LNCAP (cell line): Measurements from ENCODE around the gene MDM2.

ENCODE experiments used
- TF ChIP-seq, protein P1 (sequence below): fragments of 450-650 bp; IDR thresholded peaks from 2 replicates; pipeline ENCODE4 v1.5.1; 2017; ENCODE audit warnings: mild to moderate bottlenecking

Gene MDM2

DNA sequence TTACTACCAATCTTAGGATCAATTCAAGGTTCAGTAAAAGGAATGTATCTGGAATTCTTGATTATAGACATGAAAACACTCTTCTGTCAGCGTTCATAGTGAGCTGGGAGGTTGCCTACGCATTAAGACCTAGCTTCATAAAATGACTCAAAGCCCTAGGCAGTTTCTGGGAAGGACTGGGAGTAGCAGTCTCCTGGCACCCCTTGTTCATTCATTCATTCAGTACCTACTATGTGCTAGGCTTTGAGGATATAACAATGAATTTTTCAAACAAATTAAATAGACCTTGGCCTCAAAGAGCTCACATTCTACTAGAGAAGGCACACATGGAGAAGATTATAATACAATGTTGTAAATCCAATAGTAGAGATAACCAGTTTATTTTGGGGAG is 46.1 kb downstream of the MDM2 start:
- TF ChIP-seq, protein P1, sequence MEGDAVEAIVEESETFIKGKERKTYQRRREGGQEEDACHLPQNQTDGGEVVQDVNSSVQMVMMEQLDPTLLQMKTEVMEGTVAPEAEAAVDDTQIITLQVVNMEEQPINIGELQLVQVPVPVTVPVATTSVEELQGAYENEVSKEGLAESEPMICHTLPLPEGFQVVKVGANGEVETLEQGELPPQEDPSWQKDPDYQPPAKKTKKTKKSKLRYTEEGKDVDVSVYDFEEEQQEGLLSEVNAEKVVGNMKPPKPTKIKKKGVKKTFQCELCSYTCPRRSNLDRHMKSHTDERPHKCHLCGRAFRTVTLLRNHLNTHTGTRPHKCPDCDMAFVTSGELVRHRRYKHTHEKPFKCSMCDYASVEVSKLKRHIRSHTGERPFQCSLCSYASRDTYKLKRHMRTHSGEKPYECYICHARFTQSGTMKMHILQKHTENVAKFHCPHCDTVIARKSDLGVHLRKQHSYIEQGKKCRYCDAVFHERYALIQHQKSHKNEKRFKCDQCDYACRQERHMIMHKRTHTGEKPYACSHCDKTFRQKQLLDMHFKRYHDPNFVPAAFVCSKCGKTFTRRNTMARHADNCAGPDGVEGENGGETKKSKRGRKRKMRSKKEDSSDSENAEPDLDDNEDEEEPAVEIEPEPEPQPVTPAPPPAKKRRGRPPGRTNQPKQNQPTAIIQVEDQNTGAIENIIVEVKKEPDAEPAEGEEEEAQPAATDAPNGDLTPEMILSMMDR = no peak

DNA sequence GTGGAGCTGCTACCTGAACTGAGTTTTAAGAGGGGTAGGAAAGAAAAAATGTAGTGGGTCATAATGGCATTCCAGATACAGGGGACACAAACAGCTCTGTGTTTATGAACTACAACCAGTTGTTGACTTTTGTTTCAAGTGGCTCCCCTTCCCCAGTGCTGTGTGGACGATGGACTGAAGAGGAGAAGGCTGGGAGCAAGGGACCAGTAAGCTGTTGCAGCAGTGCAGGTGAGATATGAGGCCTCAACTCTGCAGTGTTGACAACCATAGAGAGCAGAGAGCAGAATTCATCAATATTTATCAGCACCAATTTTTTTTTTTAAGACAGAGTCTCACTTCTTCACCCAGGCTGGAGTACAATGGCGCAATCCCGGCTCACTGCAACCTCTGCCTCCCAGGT is 46.6 kb downstream of the MDM2 start:
- TF ChIP-seq, protein P1 = no peak

DNA sequence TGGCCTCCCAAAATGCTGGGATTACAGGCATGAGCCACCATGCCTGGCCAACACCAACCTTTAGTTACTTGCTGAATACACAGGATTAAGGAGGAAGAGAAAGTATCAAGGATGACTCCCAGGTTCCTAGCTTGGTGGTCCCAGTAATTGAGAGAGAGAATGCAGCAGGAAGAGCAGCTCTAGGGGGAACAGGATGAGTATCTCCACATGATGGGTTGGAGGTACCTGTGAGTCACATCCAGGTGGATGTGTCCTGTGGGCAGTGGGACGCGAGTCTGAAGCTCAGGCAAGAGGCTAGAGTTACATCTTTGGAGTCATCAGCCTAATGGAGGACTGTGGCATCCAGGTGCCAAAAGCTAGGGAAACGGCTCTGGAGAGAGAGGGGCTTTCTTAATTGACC is 47.1 kb downstream of the MDM2 start:
- TF ChIP-seq, protein P1 = no peak

DNA sequence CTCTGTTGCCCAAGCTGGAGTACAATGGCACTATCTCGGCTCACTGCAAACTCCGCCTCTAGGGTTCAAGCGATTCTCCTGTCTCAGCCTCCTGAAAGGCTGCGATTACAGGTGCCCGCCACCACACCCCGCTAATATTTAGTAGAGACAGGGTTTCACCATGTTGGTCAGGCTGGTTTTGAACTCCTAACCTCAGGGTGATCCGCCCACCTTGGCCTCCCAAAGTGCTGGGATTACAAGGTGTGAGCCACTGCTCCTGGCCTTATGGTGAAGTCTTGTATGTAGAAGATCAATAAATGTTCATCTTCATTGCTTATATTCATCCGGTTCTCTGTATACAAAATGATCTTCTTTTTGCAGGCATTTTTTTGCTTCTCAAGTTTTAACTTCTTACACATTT is 47.8 kb downstream of the MDM2 start:
- TF ChIP-seq, protein P1 = no peak

DNA sequence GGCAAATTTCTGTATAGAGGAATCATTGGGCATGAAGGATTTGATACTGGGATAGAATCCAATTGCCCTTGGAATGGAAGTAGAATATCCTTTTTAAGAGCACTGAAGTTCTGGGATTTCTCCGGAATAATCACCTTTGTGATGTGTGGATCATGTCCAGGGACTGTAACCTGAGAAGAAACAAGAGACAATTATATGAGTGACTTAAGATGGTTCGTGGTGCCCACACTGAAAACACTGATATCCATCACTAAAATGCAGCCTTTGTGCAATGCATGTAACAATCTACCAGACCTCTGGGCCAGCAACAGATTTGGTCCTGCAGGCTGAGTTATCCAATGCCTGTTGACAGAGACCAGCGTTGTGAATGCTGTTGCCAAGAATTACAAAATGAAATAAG is 48.5 kb downstream of the MDM2 start:
- TF ChIP-seq, protein P1 = no peak

DNA sequence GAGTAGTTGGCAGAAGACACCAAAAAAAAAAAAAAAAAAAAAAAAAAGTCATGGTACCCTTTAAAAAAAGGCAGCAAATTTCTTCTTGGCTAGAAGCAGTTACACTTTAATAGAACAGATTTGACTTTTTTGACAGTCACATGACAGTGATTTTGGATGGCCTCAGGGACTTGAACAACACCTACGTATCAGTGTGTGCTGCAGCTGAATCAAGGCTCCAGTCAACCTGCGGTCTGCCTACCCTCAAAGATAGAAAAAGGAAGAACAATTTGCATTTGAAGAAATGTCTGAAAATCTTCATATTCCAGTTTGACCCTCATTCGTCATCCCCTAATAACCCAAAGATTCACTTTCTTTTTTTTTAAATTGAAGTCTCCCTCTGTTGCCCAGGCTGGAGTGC is 53.9 kb downstream of the MDM2 start:
- TF ChIP-seq, protein P1 = no peak

DNA sequence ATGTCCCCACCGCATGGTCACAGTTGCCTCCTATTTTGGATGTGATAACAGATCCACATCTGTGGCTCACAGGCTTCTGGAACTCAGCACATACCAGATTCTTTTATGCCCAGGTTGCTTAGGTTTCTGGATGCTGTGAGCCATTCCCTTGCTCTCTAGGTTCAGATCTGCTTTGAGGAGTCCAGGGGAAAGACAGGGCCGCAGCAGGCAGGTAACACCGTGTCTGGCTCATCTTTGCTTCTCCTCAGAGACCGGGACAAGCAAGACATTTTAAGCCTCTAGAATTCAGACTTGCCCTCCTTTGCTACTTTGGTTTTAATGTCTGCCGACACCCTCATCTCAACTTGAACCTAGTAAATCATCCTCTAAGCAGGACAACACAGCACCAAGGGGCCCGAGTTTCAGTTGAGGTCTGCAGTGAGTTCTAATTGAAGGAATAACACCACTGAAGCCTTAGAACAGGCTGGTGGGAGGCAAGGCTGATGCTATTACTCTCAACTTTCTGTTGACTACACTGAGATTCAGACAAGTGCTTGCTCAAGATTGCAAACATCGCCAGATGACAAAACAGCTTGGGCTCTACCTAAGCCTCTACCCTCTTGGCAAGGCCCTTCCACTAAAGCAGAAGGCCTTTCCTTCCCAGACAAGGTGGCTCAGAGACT is 55.3 kb downstream of the MDM2 start:
- TF ChIP-seq, protein P1 = no peak

DNA sequence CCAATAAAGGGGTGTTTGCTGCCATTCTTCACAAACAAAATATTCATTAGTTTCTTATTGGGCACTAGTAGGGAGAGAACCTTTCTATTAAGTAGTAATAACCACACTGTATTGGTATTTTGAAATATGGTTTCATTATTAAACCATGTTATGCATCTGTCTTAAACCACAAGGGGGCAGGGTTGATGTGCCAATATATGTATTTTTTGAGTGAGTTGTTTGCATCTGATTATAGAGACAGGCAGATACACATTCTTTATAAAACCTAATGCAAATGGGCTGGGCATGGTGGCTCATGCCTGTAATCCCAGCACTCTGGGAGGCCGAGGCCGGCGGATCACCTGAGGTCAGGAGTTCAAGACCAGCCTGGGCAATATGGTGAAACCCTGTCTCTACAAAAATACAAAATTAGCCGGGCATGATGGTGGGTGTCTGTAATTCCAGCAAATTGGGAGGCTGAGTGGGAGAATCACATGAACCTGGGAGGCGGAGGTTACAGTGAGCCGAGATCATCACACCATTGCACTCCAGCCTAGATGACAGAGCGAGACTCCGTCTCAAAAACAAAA is 56.0 kb downstream of the MDM2 start:
- TF ChIP-seq, protein P1 = peak; percentile 75
